HG03159 (cell line): ENCODE measurements around the gene ZFR.

Source experiments
- ATAC-seq: cut with Tn5 transposase; IDR thresholded peaks from one replicate; pipeline ENCODE4 v1.9.1; 2021; ENCODE audit warnings: mild to moderate bottlenecking, moderate library complexity; ENCODE audit not compliant: unreplicated experiment

Gene ZFR

DNA sequence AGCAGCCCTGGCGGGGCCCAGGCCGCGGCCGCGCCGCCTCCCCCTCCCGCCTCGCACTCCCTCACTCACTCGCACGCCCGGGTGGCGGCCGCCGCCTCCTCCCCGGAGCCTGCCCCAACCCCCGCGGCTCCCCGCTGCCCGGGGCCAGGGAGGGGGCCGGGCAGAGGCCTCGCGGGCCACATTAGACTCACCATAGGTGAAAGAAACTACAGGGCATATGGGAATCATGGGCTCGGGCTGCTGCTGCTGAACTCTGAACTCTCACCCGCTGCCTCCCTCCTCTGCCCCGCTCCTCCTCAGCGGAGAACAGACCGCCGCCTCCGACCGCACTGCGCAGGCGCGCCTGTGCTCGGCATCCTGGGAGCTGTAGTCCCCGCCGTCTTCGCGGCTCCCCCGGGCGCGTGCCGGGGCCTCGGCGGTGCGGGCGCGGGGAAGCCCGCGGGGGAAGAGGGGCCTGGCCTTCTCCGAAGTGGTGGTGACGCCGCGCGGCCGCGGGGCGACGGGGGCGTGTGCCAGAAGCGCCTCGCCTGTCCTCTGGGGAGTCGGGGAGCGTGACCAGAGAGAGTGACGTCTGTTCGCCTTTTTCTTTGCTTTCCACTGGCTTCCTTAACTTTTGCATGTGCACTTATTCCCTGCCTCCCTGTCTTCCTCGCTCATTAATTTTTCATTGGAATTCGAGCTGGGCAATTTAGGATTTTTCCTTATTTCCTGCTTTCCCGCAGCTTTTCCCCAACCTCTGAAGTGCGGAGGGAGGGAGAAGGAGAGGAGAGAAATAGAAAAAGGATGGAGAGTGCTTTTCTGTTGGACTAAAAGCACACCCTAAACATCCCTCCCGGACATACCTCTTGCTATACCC is at the start of gene ZFR:
Gene ZFR (minus strand): TSS at position 310 of the 856 bp plus-strand sequence. CDS start 82 bp downstream, at position 228.
- ATAC-seq: peak; percentile 81

DNA sequence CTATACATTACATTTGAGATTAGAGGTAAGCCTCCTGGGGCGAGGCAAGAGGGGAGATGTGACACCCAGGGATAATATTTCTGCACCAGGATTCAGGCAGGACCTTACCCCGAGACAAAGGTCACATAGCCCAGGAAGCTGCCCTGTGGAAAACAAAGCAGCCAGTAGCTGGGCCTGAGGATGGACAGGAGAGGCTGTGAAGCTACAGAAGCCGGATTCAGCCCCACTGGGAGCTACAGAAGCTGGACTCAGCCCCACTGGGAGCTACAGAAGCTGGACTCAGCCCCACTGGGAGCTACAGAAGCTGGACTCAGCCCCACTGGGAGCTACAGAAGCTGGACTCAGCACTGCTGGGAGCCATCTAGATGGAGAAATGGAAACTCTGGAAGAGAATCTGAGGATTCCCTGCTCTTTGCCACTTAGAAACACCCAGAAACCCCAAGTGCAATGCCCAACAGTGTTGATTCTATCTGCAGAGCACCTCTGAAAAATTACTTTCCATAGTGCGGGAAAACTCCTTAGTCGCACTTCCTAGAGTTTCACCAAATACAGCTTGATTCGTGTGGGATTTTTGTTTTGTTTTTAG is 46.5 kb upstream of the ZFR start:
- no peak for ATAC-seq

DNA sequence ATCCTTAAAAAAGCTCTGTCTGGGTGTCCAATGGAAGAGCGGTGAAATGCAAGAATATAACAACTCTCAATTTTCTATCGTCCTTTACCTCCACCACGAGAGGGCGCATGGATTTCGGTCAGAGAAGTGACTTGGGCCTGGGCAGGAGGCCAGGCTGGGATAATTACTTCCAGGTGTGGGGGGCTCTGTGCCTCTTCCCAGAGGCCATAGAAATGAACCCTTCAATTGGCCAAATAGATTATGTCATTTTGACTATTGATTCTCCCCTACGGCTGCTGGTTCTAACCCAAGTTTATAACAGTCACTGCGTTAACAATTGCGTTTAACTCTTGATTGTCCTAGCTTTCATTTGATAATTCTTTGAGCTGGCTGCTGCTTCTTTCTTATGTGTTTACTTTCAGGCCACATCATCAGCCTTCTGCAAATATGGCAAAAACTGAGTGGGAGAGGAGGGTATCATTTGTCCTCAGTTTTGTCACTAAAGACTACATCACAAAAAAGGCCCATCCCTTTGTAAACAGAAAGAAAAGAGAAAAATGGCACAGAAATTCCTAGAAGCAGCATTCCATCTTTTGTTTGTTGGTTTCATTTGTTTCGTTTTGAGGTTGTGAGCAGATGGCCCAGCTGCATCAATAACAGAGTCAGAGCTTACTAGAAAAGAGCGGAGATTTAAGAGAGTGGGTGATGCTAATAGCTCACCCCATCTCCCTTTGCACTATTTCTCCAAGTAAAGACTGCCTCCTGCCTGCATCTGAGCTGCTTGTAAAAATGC is 45.4 kb upstream of the ZFR start:
- ATAC-seq: no peak

DNA sequence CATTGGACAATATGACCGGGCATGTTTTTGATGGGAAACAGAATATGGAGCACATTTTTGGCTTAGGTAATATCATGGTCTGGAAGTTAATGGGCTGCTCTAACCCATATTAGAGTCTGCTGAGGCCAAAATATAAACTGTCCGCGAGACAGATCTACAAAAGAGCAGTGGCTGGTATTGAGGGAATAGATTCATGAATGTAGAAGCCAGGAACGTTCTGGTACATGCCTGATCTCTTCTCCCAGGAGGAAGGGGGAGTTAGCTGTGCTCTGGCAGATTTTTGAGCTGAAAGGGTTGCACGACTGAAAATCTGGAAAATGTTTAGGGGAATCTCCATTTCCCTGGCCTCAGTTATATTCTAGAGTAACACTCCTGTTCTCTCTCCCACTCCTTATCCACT is 42.9 kb upstream of the ZFR start:
- ATAC-seq: no peak

DNA sequence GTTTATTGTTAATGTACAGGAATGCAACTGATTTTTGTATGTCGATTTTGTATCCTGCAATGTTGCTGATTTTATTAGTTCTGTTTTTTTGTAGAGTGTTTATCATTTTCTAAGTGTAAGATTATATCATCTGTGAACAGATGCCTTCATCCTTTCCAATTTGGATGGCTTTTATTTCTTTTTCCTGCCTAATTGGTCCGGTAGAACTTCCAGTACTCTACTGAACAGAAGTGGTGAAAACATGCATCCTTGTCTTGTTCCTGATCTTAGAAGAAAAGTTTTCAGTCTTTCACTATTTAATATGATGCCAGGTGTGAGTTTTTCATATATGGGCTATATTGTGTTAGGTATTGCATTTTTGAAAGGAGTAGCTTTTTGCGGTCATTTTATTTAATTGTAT is 42.5 kb upstream of the ZFR start:
- ATAC-seq: no peak

DNA sequence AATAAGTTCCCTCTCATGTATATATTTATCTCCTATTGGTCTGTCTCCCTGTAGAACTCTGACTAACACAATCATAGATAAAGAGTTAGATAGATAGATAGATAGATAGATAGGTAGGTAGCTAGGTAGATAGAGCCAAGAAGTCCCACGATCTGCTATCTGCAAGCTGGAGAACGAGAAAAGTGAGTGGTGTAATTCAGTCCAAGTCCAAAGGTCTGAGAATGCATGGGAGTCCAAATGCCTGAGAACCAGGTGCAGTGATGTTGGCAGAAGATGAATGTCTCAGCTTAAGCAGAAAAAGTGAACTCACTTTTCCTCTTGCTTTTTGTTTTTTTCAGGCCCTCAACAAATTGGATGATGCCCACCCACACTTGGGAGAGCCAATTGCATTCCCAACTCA is 37.7 kb upstream of the ZFR start:
- ATAC-seq: no peak

DNA sequence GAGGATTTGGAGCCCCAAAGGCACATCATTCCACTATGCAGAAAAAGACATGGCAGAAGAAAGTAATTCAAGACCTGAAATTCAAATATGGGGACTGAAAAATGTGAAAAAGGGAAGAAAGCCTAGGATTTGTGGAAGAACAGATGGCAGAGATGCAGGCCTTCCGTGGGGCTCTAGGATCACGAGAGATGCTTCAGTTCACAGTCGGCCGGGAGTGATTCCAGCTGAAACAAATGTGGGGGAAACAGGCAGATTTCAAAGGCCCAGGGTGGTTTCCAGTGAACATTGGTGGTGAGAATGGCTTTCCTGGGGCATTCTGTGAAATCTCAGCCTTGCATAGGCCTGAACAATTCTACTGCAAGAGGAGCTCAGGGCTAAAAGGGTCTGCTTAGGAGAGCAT is 34.6 kb upstream of the ZFR start:
- ATAC-seq: no peak

DNA sequence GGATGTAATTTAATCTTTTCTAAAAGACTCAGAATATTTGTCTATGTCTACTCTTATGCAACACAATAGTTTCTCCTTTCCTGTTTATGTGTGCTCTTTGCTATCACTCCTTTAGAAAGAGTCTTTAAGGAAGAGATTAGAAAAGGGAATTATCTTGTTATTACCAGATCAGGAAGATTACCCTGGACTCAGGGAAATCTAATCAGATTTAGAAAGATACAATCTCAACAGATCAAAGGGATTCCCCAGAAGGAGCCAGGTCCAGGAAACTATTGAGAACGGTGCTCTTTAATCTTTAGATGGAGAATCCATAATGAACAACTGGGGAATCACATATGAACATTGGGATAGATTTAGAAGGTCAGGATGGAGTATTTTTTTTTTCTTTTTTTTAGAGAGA is 32.4 kb upstream of the ZFR start:
- ATAC-seq: no peak

DNA sequence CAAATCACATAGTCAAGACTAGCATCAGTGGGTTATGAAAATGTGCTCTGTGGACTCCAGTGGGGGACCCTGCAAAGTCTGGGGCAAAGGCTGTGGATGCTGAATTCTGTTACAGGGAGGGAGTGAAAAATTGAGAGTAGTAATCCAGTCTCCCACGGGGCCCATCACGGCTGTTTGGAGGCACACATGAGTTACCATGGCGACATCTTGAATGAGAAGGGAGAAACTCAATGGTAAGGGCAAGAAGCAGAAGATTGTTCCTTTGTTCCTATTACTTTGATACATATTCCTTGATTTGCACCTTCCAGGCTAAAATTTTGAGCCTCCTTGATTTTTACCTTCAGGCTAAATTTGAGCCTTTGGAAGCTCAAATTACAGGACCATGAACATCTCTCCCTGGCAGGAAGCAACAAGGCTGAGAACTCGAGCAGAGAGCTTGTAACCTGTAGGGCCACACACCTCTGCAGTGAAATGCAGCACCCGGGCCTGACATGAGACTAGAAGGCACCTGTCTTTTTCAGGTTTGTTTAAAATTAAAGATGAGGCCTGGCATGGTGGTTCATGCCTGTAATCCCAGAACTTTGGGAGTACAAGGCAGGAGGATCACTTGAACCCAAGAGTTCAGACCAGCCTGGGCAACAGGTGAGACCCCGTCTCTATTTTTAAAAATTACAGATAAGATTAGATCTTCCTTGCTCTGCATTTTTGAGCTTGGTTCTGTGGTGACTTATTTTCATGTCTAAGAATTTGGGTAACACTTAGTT is 31.0 kb upstream of the ZFR start:
- no peak for ATAC-seq

DNA sequence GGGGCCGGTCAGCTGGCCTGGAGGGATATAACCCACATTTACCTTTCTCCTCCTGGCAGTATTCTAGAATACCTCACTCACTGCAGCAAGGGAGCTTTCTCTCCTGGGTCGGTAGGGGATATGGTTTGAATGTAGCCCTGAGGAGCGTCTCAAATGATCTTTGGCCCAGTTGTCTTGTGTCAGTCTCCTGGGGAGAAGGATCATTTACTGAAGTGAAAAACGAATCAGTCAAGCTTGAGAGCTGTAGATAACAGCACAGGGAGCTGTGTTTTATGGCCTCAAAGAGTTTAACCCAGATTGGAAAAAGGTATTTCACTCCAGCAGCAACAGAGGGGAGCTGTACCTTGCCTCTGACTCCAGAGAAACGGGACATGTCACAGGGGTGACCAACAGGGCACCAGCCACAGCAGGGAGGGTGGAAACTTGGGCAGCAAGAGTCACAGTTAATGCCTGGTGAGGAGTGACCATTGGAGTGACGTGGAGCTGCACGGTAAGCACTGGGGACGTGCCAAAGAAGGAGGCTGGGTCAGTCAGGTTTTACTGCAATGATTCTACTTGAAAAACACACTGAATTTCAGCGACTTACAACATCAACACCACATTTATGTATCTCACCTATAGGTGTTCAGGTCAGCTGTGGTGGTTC is 29.8 kb upstream of the ZFR start:
- ATAC-seq: no peak

DNA sequence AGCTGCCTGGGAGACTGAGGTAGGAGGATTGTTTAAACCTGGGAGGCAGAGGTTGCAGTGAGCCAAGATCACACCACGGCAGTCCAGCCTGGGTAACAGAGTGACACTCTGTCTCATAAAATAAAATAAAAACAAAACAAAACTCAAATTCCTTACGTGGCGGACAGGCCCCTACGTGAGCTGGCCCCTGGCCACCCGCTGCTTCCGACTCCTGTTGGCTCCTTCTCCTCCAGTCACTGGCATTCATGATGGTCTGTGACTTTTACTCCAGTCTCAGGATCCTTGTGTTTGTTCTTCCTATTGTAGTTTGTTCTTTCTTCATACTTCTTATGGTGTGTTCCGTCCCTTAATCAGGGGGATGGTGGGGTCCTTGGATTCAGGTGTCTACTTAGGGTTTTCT is 28.5 kb upstream of the ZFR start:
- no peak for ATAC-seq

DNA sequence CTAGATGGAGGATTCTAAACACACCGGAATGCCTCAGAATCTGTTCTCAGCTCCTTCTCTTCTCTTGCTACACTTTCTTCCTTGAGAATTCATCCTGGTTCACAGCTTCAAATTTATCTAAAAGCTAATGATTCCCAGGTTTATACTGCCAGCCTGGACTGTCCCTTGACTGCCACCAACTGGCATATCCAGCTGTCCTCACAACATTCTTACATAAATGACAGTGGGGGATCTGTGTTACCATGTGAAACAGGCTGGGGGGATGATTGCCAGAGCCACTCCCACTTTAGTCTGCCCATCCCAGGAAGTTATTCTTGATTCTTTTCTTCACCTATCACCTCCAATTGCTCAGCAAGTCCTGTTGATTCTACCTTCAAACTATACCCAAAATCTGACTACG is 27.2 kb upstream of the ZFR start:
- no peak for ATAC-seq

DNA sequence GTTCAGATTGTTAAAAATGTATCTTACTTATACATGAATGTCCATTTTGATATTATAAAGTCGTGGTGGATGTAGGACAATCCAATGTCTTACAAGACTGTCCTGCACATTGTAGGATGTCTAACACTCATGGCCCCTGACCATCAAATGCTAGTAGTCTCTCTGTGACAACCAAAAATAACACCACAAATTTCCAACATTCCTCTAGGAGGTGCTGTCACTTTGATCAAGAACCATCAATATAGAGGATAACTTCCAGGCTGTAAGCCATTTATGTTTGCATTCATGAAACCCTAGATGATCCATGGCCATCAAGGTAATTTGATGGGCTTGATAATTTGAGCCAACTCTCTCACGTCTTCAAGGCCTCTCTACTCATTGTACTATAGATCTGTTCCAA is 20.5 kb upstream of the ZFR start:
- no peak for ATAC-seq

DNA sequence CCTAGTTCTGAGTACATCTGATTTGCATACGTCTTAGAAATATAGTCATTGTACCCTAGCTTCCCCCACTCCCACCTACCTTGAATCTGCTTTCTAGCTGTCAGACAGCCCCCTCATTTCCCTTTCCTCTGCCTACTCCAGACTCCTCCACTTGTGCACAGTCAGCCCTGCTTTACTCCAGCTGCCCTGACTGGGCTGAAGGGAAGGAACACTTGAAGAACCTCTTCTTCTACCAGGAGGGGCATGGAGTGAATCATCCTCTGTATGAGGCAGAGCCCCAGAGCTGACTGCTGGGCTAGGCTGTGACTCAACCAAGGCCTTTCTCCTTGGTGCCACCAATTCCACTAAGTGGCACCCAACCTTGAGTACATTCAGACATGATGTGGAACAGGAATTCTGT is 18.1 kb upstream of the ZFR start:
- no peak for ATAC-seq

DNA sequence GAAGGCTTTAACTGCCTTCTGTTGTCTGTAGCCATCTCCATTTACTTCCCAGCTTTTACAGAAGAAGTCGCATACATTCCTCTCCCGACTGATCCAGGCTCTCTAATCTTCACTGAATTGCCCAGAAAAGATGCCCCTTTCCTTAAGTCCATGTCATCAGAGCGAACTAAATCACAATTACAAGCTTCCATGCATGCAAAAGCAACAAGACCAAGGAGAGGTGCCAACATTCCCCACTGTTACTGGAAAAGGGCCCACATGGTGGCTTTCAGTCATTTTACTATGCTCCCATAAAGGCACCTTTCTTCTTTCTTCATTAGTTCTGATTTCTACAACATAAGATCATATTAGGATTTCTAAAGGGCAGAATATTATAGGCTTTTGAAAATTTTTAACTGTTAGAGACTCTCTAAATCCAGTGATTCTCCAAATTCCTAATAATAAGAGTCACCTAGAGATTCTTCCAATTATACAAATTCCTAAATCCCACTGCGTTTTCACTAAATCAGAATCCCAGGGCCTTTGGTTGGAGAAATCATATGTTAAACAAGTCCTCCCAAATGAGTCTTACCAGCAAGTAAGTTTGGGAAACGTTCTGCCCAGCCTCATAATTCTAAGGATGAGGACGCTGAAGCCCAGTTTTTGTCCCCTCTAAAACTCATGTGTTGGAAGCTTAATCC is 17.0 kb upstream of the ZFR start:
- no peak for ATAC-seq

DNA sequence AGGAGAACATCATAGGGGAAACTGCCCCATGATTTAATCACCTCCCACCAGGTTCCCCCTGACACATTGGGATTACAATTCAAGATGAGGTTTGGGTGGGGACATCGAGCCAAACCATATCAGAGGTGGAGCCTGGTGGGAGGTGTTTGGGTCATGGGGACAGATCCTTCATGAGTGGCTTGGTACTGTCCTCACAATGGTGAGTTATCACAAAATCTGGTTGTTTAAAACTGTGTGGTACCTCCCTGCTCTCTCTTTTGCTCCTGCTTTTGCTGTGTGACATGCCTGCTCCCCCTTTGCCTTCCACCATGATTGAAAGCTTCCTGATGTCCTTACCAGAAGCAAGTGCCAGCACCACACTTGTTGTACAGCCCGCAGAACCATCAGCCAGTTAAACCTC is 16.2 kb upstream of the ZFR start:
- ATAC-seq: no peak

DNA sequence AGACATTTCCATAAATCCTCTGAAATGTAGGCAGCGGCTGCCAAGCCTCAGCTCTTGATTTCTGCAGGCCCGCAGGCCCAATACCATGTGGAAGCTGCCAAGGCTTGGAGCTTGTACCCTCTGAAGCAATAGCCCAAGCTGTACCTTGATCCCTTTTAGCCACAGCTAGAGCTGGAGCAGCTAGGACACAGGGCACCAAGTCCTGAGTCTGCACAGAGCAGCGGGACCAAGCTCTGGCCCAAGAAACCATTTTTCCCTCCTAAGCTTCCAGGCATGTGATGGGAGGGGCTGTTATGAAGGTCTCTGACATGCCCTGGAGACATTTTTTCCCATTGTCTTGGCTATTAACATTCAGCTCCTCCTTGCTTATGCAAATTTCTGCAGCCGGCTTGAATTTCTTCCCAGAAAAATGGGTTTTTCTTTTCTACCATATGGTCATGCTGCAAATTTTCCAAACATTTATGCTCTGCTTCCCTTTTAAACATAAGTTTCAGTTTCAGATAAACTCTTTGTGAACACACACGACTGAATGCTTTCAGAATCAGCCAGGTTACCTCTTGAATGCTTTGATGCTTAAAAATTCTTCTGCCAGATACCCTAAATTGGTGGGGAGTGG is 14.4 kb upstream of the ZFR start:
- no peak for ATAC-seq

DNA sequence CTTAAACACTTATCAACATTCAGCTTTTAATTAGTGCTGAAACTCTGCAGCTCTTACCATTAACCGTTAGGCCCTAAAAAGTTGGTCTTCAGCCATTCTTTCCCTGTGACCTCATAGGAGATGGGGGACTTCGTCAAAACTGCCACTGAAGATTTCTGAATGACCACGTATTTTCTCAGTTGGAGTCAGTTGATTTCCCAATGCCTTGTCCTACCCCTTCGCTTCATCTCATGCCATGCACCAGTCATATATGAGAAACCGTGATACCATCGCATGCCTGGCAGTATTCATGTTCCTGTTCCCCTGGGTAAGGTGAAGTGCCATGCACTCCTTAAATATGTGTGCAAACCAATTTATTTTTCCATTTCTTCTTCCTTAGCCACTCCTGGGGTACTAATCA is 10.8 kb upstream of the ZFR start:
- ATAC-seq: no peak

DNA sequence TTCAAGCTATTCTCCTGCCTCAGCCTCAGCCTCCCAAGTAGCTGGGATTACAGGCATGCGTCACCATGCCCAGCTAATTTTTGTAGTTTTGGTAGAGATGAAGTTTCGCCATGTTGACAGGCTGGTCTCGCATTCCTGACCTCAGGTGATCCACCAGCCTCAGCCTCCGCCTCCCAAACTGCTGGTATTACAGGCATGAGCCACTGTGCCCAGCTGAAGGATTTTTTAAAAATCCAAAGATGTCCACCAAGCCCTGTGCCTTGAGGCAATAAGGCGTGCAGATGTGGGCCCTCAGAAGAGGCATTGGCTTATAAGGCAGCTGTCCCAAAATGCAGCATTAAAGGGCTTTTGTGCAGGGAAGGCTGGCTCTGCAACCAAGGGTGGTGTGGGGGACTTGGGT is 10.3 kb upstream of the ZFR start:
- no peak for ATAC-seq

DNA sequence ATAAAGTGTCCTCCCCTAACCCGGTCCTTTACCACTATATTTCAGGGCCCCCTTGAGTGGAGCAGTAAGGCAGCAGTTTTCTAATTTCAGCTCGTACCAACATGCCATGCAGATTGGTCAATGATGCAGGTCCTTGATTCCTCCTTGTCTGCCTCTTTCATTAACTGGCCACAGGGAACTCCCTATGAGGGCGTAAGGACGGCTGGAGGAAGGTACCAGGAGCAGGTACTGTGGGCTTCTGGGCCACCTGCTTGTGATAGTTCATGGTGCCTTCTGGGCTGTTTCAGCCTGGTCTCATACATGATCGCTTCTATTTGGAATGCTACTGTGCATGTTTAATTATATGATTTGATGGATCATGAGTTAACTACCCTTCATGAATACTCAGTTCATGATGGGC is 9.4 kb upstream of the ZFR start:
- ATAC-seq: no peak
